NCI-H2196 treated with DMSO at 0.1 percent for 48 hours (cell line): Measurements from ENCODE around the gene PDE8B.

Experiments used
- DNase-seq: peaks from one replicate; lab custom pipeline; 2025; ENCODE audit not compliant: unreplicated experiment; lab: John Stamatoyannopoulos, UW

Gene PDE8B

GRCh38 chr5:77394064-77394715 is 183.7 kb downstream of the PDE8B start:
- no peak for DNase-seq

GRCh38 chr5:77396017-77396416 is 185.5 kb downstream of the PDE8B start:
- no peak for DNase-seq

DNA sequence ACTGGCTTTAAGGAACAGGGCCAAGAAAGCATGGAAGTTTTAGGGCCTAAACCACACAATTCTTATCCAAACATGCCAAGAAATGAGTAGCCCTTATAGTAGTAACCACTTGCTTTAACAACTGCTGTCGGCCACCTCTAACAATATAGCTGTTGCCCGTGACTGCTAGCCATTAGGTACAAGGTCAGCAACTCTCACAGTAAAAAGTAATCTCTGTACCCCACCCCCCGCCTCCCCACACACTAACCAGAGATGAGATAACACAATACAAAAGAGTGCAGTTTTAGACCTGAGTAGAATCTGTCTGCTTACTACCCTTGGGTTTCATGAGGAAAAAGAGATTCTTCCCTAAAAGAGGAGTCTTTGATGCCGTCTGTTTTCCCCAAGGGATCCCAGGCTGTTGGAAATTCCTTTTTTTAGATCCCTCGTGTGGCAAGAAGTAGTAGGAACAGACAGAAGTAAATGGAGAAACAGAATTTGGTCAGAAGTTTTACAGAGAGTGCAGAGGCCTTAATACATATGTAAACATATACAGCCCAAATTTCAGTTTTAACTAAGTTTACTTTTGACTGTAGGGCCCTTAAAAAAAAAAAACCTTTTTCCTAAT is 187.3 kb downstream of the PDE8B start:
- no peak for DNase-seq

DNA sequence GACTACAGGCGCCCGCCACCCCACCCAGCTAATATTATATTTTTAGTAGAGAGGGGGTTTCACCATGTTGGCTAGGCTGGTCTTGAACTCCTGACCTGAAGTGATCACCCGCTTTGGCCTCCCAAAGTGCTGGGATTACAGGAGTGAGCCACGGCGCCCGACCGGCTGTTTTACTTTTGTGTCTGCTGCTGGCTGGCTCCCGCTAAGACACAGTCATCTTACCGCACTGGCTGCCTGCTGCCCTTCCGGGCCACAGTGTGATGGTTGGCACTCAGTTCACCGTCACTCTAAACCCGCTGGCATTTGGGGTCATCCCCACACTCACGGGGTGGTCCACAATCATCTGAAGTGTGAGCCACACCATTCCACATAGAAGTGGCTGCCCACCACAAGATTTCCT is 188.0 kb downstream of the PDE8B start:
- DNase-seq = no peak

- no peak for DNase-seq
These were observed 188.4 kb downstream of the PDE8B start for GRCh38 chr5:77398896-77399295.

GRCh38 chr5:77400645-77401044 is 190.2 kb downstream of the PDE8B start:
- DNase-seq = no peak

GRCh38 chr5:77402796-77403195 is 192.3 kb downstream of the PDE8B start:
- DNase-seq = no peak

DNA sequence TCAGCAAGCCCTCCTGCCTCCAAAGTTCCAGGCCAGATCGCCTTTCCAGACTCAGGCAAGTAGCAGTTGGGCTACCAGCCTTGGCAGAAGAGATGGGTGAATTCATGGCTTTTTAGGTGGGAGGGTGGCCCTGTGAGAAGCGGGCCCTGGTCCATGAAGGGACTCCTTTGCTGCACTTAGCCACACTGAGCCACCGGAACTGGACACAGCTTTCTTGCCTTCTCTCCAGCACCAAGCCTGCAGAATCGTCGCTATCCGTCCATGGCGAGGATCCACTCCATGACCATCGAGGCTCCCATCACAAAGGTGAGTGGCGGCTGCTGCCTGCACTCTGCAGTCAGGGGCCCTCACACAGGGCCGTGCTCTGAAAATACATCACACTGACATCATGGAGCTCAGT is 196.7 kb downstream of the PDE8B start:
- DNase-seq = no peak

- no peak for DNase-seq
These were observed 199.6 kb downstream of the PDE8B start for GRCh38 chr5:77409870-77410621.

GRCh38 chr5:77413049-77413448 is 202.6 kb downstream of the PDE8B start:
- no peak for DNase-seq

GRCh38 chr5:77418162-77418561 is 207.7 kb downstream of the PDE8B start:
- DNase-seq = no peak

GRCh38 chr5:77418601-77419581 is 208.4 kb downstream of the PDE8B start:
- DNase-seq = no peak

GRCh38 chr5:77419644-77420582 is 209.4 kb downstream of the PDE8B start:
- no peak for DNase-seq

DNA sequence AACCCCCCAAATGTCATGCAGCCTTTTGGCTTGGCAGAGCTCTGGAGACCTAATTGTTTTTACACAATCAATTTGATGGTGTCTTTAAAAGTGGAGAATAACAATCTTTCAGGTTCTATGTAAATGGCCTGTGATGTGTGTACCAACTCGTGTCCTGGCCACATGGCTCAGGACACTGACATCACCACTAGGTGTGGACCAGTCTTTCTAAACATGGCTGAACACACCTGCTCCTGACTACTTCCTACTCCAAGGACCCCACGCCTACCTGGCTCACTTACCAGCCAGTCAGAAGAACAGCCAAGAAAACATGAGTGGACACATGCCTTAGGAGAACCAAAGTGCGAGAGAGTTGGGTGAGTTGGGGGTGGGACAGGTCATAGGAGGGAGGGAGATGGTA is 210.5 kb downstream of the PDE8B start:
- no peak for DNase-seq

DNA sequence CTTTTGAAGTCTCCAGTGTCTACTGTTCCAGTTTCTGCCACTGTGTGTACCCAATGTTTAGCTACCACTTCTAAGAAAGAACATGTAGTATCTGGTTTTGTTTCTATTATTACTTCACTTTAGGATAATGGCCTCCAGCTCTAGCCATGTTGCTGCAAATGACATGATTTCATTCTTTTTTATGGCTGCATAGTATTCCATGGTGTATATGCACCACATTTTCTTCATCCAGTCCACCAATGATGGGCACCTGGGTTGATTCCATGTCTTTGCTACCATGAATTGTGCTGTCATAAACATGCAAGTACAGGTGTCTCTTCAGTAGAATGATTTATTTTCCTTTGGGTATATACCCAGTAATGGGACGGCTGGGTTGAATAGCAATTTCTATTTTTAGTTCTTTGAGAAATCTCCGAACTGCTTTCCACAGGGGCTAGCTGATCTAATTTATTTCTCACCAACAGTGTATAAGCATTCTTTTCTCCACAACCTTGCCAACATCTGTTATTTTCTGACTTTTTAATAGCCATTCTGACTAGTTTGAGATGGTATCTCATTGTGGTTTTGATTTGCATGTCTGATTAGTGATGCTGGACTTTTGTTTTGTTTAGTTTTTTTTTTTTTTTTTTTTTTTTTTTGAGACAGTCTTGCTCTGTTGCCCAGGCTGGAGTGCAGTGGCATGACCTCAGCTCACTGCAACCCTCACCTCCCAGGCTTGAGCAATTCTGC is 212.7 kb downstream of the PDE8B start:
- no peak for DNase-seq

GRCh38 chr5:77424921-77425320 is 214.4 kb downstream of the PDE8B start:
- no peak for DNase-seq

GRCh38 chr5:77425420-77425819 is 214.9 kb downstream of the PDE8B start:
- DNase-seq = no peak

DNA sequence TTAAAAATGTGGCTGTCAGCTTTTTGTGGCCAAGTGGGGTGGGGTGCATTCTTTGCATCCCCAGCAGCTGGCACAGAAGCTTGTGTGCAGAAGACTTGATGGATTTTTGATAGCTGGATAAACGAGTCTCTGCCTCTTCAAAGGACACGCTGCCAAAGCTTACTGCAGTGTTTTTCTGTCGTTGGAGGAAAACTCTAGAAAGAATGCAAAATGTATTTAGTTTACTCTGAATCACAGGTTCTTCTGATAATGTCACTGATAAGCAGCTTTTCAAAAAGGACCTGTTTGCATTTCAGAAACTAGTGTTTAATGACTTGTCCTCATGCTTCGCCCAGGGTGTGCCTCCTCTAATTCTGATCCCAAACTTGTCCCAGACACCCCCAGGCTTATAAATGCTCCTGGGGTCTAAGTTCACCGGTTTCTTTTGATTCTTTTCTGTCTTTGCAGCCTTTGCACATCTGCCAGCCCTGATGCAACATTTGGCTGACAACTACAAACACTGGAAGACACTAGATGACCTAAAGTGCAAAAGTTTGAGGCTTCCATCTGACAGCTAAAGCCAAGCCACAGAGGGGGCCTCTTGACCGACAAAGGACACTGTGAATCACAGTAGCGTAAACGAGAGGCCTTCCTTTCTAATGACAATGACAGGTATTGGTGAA is 215.6 kb downstream of the PDE8B start:
- DNase-seq = no peak

- no peak for DNase-seq
These were observed 216.2 kb downstream of the PDE8B start for GRCh38 chr5:77426670-77427069.
